IMR-90 (cell line): ENCODE results near the gene ZNF507. TPM values are rescaled to one million over a fixed set of nuclear protein-coding genes. Genes with fewer than 3 reads are reported as not detected.

Experiments
- ATAC-seq: fragments of 200-7000 bp; cut with Tn5 transposase; 2 replicates; pipeline ENCODE4 v1.9.1; 2020; ENCODE audit warnings: low read depth, mild to moderate bottlenecking, moderate library complexity
- BruUV-seq: library from RNA; stranded (reverse); fragments of 400-500 nt; replicated peaks from 2 replicates; lab custom pipeline; 2021; lab: Mats Ljungman, UMichigan
- CTCF ChIA-PET: fragments of 300-600 bp; formaldehyde crosslinking; extraction: SDS; loops from one replicate; lab custom pipeline; 2021; ENCODE audit warnings: antibody characterized with exemption; lab: Yijun Ruan, JAX
- POLR2A ChIA-PET: fragments of 300-600 bp; sonication (Branson Sonifier 250); formaldehyde crosslinking; loops from one replicate; lab custom pipeline; 2022; ENCODE audit warnings: antibody characterized with exemption; ENCODE audit not compliant: unreplicated experiment; lab: Charles Lee
- DNase-seq: peaks from one replicate; pipeline ENCODE4 v3.0.0; 2013
- H2AFZ ChIP-seq: replicated peaks from 2 replicates; pipeline ENCODE3; 2013; ENCODE audit warnings: low read length, mild to moderate bottlenecking; ENCODE audit not compliant: poor library complexity
- H2AK5ac ChIP-seq: 2 replicates; pipeline ENCODE4 v1.6.1; 2013; ENCODE audit warnings: low read depth, low read length, inconsistent platforms
- H2AK9ac ChIP-seq: replicated peaks from 2 replicates; pipeline ENCODE3; 2013; ENCODE audit warnings: mild to moderate bottlenecking, low read depth, low read length, moderate library complexity; ENCODE audit not compliant: poor library complexity
- H2BK120ac ChIP-seq: 2 replicates; pipeline ENCODE4 v1.6.1; 2013; ENCODE audit warnings: low read depth, low read length, inconsistent platforms
- H2BK15ac ChIP-seq: 3 replicates; pipeline ENCODE4 v1.6.1; 2013; ENCODE audit warnings: low read depth, low read length, inconsistent platforms
- H2BK20ac ChIP-seq: 2 replicates; pipeline ENCODE4 v1.6.1; 2013; ENCODE audit warnings: low read depth, mild to moderate bottlenecking, inconsistent platforms, low read length, moderate library complexity
- H2BK5ac ChIP-seq: 2 replicates; pipeline ENCODE4 v1.6.1; 2013; ENCODE audit warnings: mild to moderate bottlenecking, low read depth, low read length, inconsistent platforms; ENCODE audit not compliant: poor library complexity, severe bottlenecking
- H3K14ac ChIP-seq: replicated peaks from 2 replicates; pipeline ENCODE4 v1.6.1; 2013; ENCODE audit warnings: low read depth, low read length, inconsistent platforms
- H3K18ac ChIP-seq: 2 replicates; pipeline ENCODE4 v1.6.1; 2013; ENCODE audit warnings: low read depth, low read length, control low read depth
- H3K23ac ChIP-seq: 2 replicates; pipeline ENCODE4 v1.6.1; 2013; ENCODE audit warnings: low read depth, low read length, inconsistent platforms
- H3K27ac ChIP-seq: 2 replicates; pipeline ENCODE4 v1.5.1; 2013; ENCODE audit warnings: mild to moderate bottlenecking, control low read depth, low read length; ENCODE audit not compliant: insufficient read depth
- H3K27me3 ChIP-seq: 2 replicates; pipeline ENCODE4 v1.6.1; 2013; ENCODE audit warnings: low read length; ENCODE audit not compliant: control insufficient read depth, insufficient read depth
- H3K36me3 ChIP-seq: 2 replicates; pipeline ENCODE4 v1.6.1; 2013; ENCODE audit warnings: low read length, mixed read lengths; ENCODE audit not compliant: control insufficient read depth, insufficient read depth
- H3K4ac ChIP-seq: 2 replicates; pipeline ENCODE4 v1.6.1; 2013; ENCODE audit warnings: low read depth, low read length, inconsistent platforms
- H3K4me1 ChIP-seq: 2 replicates; pipeline ENCODE4 v1.6.1; 2013; ENCODE audit warnings: low read length, mixed read lengths; ENCODE audit not compliant: control insufficient read depth, insufficient read depth
- H3K4me2 ChIP-seq: 2 replicates; pipeline ENCODE4 v1.6.1; 2013; ENCODE audit warnings: low read depth, mild to moderate bottlenecking, control low read depth, low read length, moderate library complexity
- H3K4me3 ChIP-seq: 2 replicates; pipeline ENCODE4 v1.5.1; 2013; ENCODE audit warnings: low read depth, mild to moderate bottlenecking, control low read depth, low read length, moderate library complexity; ENCODE audit not compliant: insufficient read depth
- H3K56ac ChIP-seq: 2 replicates; pipeline ENCODE4 v1.6.1; 2013; ENCODE audit warnings: low read length, inconsistent platforms; ENCODE audit not compliant: insufficient read depth; ENCODE audit errors: extremely low read depth
- H3K79me1 ChIP-seq, 2 experiments: 2 replicates each; pipeline ENCODE4 v1.6.1; 2013; ENCODE audit warnings: low read length in 2 of 2, inconsistent platforms in 1 of 2, low read depth in 1 of 2
- H3K9ac ChIP-seq: 2 replicates; pipeline ENCODE4 v1.6.1; 2013; ENCODE audit warnings: low read depth, low read length, control low read depth
- H3K9me1 ChIP-seq: 2 replicates; pipeline ENCODE4 v1.6.1; 2013; ENCODE audit warnings: low read length, inconsistent platforms; ENCODE audit not compliant: insufficient read depth
- H3K9me3 ChIP-seq: 2 replicates; pipeline ENCODE4 v1.6.1; 2013; ENCODE audit warnings: low read length; ENCODE audit not compliant: control insufficient read depth, insufficient read depth
- H4K20me1 ChIP-seq: 2 replicates; pipeline ENCODE4 v1.6.1; 2013; ENCODE audit warnings: low read length, inconsistent platforms; ENCODE audit not compliant: insufficient read depth
- H4K5ac ChIP-seq: 2 replicates; pipeline ENCODE4 v1.6.1; 2013; ENCODE audit warnings: mild to moderate bottlenecking, low read depth, low read length, control low read depth
- H4K8ac ChIP-seq, 2 experiments: 2 replicates each; pipeline ENCODE4 v1.6.1; 2013; ENCODE audit warnings: low read depth in 2 of 2, low read length in 2 of 2, control low read depth in 1 of 2, inconsistent platforms in 1 of 2
- H4K91ac ChIP-seq: 2 replicates; pipeline ENCODE4 v1.6.1; 2013; ENCODE audit warnings: low read depth, low read length, inconsistent platforms; ENCODE audit not compliant: insufficient read depth
- FOS ChIP-seq: fragments of 150-350 bp; IDR thresholded peaks from 2 replicates; pipeline ENCODE4 v1.6.1; 2016; ENCODE audit warnings: low read depth, low read length
- POLR2A ChIP-seq: IDR thresholded peaks from 2 replicates; pipeline ENCODE4 v1.6.1; 2012; ENCODE audit warnings: mild to moderate bottlenecking, low read depth, low read length
- RFX5 ChIP-seq: IDR thresholded peaks from 2 replicates; pipeline ENCODE4 v1.8.0; 2012; ENCODE audit warnings: low read depth, mild to moderate bottlenecking, low read length, moderate library complexity
- SMC3 ChIP-seq: fragments of 150-350 bp; IDR thresholded peaks from 2 replicates; pipeline ENCODE4 v1.6.1; 2016; ENCODE audit warnings: low read depth, mild to moderate bottlenecking, antibody characterized with exemption, low read length, moderate library complexity
- WGBS, 2 experiments: methylation state at CpG; one replicate each; pipeline versions ENCODE4 v1.1.5 to v1.1.7; 2013; ENCODE audit warnings: missing lambda C conversion rate in 2 of 2; ENCODE audit not compliant: insufficient read length in 1 of 2; ENCODE audit errors: extremely low coverage in 2 of 2; 5-methylcytosine and 5-hydroxymethylcytosine counted together
- dilution Hi-C: fragments of 300-500 bp; cut with HindIII; formaldehyde crosslinking; loops from one replicate; pipeline ENCODE4 v1.14.3; 2018; ENCODE audit warnings: low sequenced_read_pairs; ENCODE audit not compliant: unreplicated experiment
- in situ Hi-C: fragments of 300-500 bp; cut with MboI; formaldehyde crosslinking; loops from 3 replicates; pipeline ENCODE4 v1.14.3; 2019; ENCODE audit warnings: low sequenced_read_pairs, inconsistent platforms, mixed read lengths
- intact Hi-C: fragments of 100-400 bp; cut with micrococcal nuclease; formaldehyde crosslinking; loops from 2 replicates; pipeline ENCODE4 v1.10.0; 2022
- polyA plus RNA-seq, 3 experiments: library from polyadenylated mRNA; depleted of rRNA; stranded (reverse); fragments of >200 nt; gene quantifications; 2 replicates each; pipeline ENCODE4 v1.2.3, GENCODE V29; 2012; ENCODE audit warnings: low replicate concordance in 1 of 3
- total RNA-seq: library from RNA; depleted of rRNA; stranded (reverse); fragments of >200 nt; gene quantifications from 2 replicates; pipeline ENCODE4 v1.2.3, GENCODE V29; 2012

Gene ZNF507
- total and polyA plus RNA-seq, 2 of the 4 experiments (the other 2 are of a cell fraction), result 9.6 to 19.9 TPM

DNA sequence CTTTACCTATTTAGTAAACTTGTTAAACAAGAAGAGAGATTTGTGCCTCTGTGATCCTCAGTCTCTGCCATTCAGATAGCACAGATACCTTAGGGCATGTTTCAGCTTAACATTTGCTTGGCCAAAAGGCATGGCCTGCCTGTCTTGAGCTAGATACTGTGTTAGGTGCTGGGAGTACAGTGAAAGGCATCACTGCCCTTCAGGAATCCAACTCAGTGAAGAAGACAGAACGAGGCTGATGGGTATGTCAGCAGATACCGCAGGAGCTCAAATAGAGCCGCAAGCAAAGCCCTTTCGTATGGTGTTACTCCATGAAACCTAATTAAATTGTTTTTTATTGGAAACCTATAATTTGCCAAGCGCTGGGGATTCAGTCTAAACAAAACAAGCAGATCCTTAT, 12.9 kb downstream of the ZNF507 start:
- Histone ChIP-seq H3K56ac (no peak overlapping the region), H3K4me1 (peaks cover 2% of the 10 kb centered on the region; the same call in 1 of the 2 replicates), H2BK15ac (no peak overlapping the region), H2AK9ac (no peak overlapping the region), H3K9me3 (no peaks in the 10 kb centered on the region), H3K23ac (no peak overlapping the region), H4K5ac (no peak overlapping the region), H2BK120ac (no peak overlapping the region), H2AK5ac (no peak overlapping the region), H4K8ac (no peak overlapping the region), H3K18ac (no peak overlapping the region), H3K9me1 (peaks cover 9% of the 10 kb centered on the region; the same call in 1 of the 2 replicates), H4K20me1 (peaks cover 12% of the 10 kb centered on the region), H2BK5ac (no peak overlapping the region), H3K27me3 (no peaks in the 10 kb centered on the region), H2BK20ac (no peak overlapping the region), H3K9ac (no peak overlapping the region), H2AFZ (no peak overlapping the region), H3K27ac (no peak overlapping the region), H3K4ac (no peak overlapping the region), H3K4me2 (no peak overlapping the region), H3K79me1 (peaks cover 33 to 55% of the 10 kb centered on the region in 2 experiments), H3K4me3 (no peak overlapping the region), H3K14ac (no peak overlapping the region), H4K91ac (no peak overlapping the region), H3K36me3 (peaks cover 47% of the 10 kb centered on the region)
- ChIA-PET POLR2A (no interaction called here), CTCF (interaction anchor here (1.3 kb wide), 2 partner anchors 10 to 47 kb away, joined by 3 to 6 read pairs; partner anchors contain the start of gene DPY19L3)
- dilution Hi-C loops, result no loop called here
- DNase-seq (no peak), ATAC-seq (no peak)
- no TSS peak for BruUV-seq
- in situ Hi-C loops, result loop anchor here (25.0 kb wide), 1 partner anchor 1021 kb away; the partner anchor contains the start of gene TSHZ3
- TF ChIP-seq SMC3 (no peak), POLR2A (no peak), FOS (no peak), RFX5 (no peak)
- intact Hi-C loops, result no loop called here
- no CpG with 5 or more reads among the region's 5 CpGs for WGBS, 2 experiments
